Stimulated activated CD4-positive, alpha-beta T cell treated with anti-CD3 and anti-CD28 coated beads, Interleukin-12 subunit alpha, Interleukin-12 subunit beta, amount 100 ng/mL, for 24 hours (primary cell): ENCODE data around the gene GLO1.
"Not testable (repeated sequence)": the region's sequence is repeated elsewhere in the genome, so short reads cannot be mapped to it uniquely, and the experiment has no call there.

Experiments
- DNase-seq, 2 experiments: peaks; one replicate each; pipeline ENCODE4 v3.0.0-alpha.2; 2020; ENCODE audit warnings: low read depth in 2 of 2

GLO1 gene

GRCh38 chr6:38705924-38706323, 3.0 kb upstream of the GLO1 start:
- DNase-seq = no peak

- DNase-seq = no peak
Observed at GRCh38 chr6:38703949-38704590, 1.1 kb upstream of the GLO1 start.

GRCh38 chr6:38701551-38701950, 1.4 kb downstream of the GLO1 start:
- DNase-seq = no peak

GRCh38 chr6:38699702-38700101, 3.2 kb downstream of the GLO1 start:
- DNase-seq = not testable (repeated sequence)

GRCh38 chr6:38697846-38698245, 5.1 kb downstream of the GLO1 start:
- no peak for DNase-seq

GRCh38 chr6:38696345-38696744, 6.6 kb downstream of the GLO1 start:
- no peak for DNase-seq

- no peak for DNase-seq
Observed at GRCh38 chr6:38695933-38696332, 7.0 kb downstream of the GLO1 start.

GRCh38 chr6:38695227-38695900, 7.6 kb downstream of the GLO1 start:
- DNase-seq = no peak

- DNase-seq = no peak
Observed at GRCh38 chr6:38688579-38689087, 14.3 kb downstream of the GLO1 start.

GRCh38 chr6:38687549-38687948, 15.4 kb downstream of the GLO1 start:
- DNase-seq = no peak

GRCh38 chr6:38687043-38687353, 15.9 kb downstream of the GLO1 start:
- DNase-seq = no peak

- DNase-seq = no peak
Observed at GRCh38 chr6:38686270-38687042, 16.5 kb downstream of the GLO1 start.

- no peak for DNase-seq
Observed at GRCh38 chr6:38684904-38685303, 18.0 kb downstream of the GLO1 start.

GRCh38 chr6:38684237-38684636, 18.7 kb downstream of the GLO1 start:
- no peak for DNase-seq

- no peak for DNase-seq
Observed at GRCh38 chr6:38681850-38682249, 21.1 kb downstream of the GLO1 start.

GRCh38 chr6:38679668-38680067, 23.3 kb downstream of the GLO1 start:
- DNase-seq = no peak

- DNase-seq = no peak
Observed at GRCh38 chr6:38678178-38678760, 24.7 kb downstream of the GLO1 start.

- DNase-seq = no peak
Observed at GRCh38 chr6:38676974-38677544, 25.9 kb downstream of the GLO1 start.

- DNase-seq = no peak
Observed at GRCh38 chr6:38676236-38676973, 26.5 kb downstream of the GLO1 start.

- DNase-seq = no peak
Observed at GRCh38 chr6:38673397-38674165, 29.4 kb downstream of the GLO1 start.
